HCT116 (cell line): ENCODE results near the gene KTI12. TPM values are rescaled to one million over a fixed set of nuclear protein-coding genes. Genes with fewer than 3 reads are reported as not detected.
A peak's percentile ranks its signal among the peaks of the same experiment; 100 is the strongest.

ENCODE experiments used
- ATAC-seq: fragments of 200-7000 bp; cut with Tn5 transposase; 2 replicates; pipeline ENCODE4 v1.9.1; 2020; ENCODE audit warnings: mild to moderate bottlenecking, moderate library complexity
- Bru-seq: library from RNA; stranded (reverse); fragments of 400-500 nt; gene quantifications from one replicate; lab custom pipeline; 2021; lab: Mats Ljungman, UMichigan
- BruChase-seq, 2 experiments: library from RNA; stranded (reverse); fragments of 400-500 nt; gene quantifications; one replicate each; lab custom pipeline; 2021; lab: Mats Ljungman, UMichigan
- BruUV-seq: library from RNA; stranded (reverse); fragments of 400-500 nt; replicated peaks from 2 replicates; lab custom pipeline; 2021; lab: Mats Ljungman, UMichigan
- CTCF ChIA-PET: fragments of 300-600 bp; sonication (Branson Sonifier 250); formaldehyde crosslinking; loops from one replicate; lab custom pipeline; 2021; ENCODE audit warnings: antibody characterized with exemption; lab: Charles Lee
- POLR2A ChIA-PET: fragments of 300-600, 350-600 bp; sonication (Branson Sonifier 250); formaldehyde crosslinking; loops from one replicate; lab custom pipeline; 2021; ENCODE audit warnings: antibody characterized with exemption; lab: Charles Lee
- RAD21 ChIA-PET, 2 experiments: fragments of 300-600 bp; sonication (Branson Sonifier 250); formaldehyde crosslinking; loops; one replicate each; lab custom pipeline; 2023; ENCODE audit warnings: low total read pairs in 2 of 2; ENCODE audit not compliant: uncharacterized antibody in 2 of 2, unreplicated experiment in 2 of 2, low non-redundant PET in 1 of 2; lab: Charles Lee
- DNase-seq: peaks from one replicate; pipeline ENCODE4 v3.0.0-alpha.2; 2010; ENCODE audit warnings: low read depth, low spot score
- H2AFZ ChIP-seq: fragments of 200-600 bp; shearing (Covaris generic), sonication (generic); 2 replicates; pipeline ENCODE4 v1.6.1; 2017; ENCODE audit warnings: low read depth, mixed run types, mixed read lengths, antibody characterized with exemption, low read length; ENCODE audit not compliant: poor library complexity, severe bottlenecking
- H3K27ac ChIP-seq: 2 replicates; pipeline ENCODE4 v1.5.1; 2012; ENCODE audit warnings: low read depth, low read length
- H3K27me3 ChIP-seq: fragments of 200-600 bp; sonication (generic); 2 replicates; pipeline ENCODE4 v1.6.1; 2016; ENCODE audit warnings: mixed run types, low read length, mixed read lengths; ENCODE audit not compliant: insufficient read depth
- H3K36me3 ChIP-seq, 2 experiments: fragments of 200-500 bp in 1 of 2; fragments of 200-600 bp in 1 of 2; sonication (Bioruptor generic) in 1 of 2; sonication (generic) in 1 of 2; 2 replicates each; pipeline versions ENCODE4 v1.5.1 to v1.6.1; 2014 to 2016; ENCODE audit warnings: low read length in 2 of 2, inconsistent platforms in 1 of 2, mixed read lengths in 1 of 2, mixed run types in 1 of 2; ENCODE audit not compliant: insufficient read depth in 2 of 2, control insufficient read depth in 1 of 2
- H3K4me1 ChIP-seq, 2 experiments: fragments of 200-600 bp in 1 of 2; sonication (generic) in 1 of 2; 2 replicates each; pipeline versions ENCODE4 v1.5.1 to v1.6.1; 2012 to 2017; ENCODE audit warnings: low read length in 2 of 2, inconsistent platforms in 1 of 2, mild to moderate bottlenecking in 1 of 2, mixed read lengths in 1 of 2, mixed run types in 1 of 2, moderate library complexity in 1 of 2; ENCODE audit not compliant: insufficient read depth in 2 of 2, control insufficient read depth in 1 of 2
- H3K4me2 ChIP-seq: fragments of 200-600 bp; sonication (generic); 2 replicates; pipeline ENCODE4 v1.6.1; 2017; ENCODE audit warnings: mixed run types, low read length, mixed read lengths
- H3K4me3 ChIP-seq, 2 experiments: fragments of 200-600 bp in 1 of 2; sonication (generic) in 1 of 2; replicated peaks in 1 of 2; 2 replicates each; pipeline ENCODE4 v1.5.1; 2011 to 2016; ENCODE audit warnings: low read length in 2 of 2, control low read depth in 1 of 2, low read depth in 1 of 2, mild to moderate bottlenecking in 1 of 2, mixed read lengths in 1 of 2, mixed run types in 1 of 2
- H3K79me2 ChIP-seq: fragments of 200-600 bp; sonication (generic); 2 replicates; pipeline ENCODE4 v1.6.1; 2017; ENCODE audit warnings: mild to moderate bottlenecking, mixed run types, low read length, moderate library complexity, mixed read lengths; ENCODE audit not compliant: insufficient read depth
- H3K9ac ChIP-seq: fragments of 200-600 bp; sonication (generic); 2 replicates; pipeline ENCODE4 v1.6.1; 2016; ENCODE audit warnings: low read length, mixed read lengths
- H3K9me2 ChIP-seq: fragments of 200-600 bp; sonication (generic), shearing (Covaris generic); 2 replicates; pipeline ENCODE4 v1.6.1; 2017; ENCODE audit warnings: mixed run types, mild to moderate bottlenecking, moderate library complexity; ENCODE audit not compliant: insufficient read depth
- H3K9me3 ChIP-seq, 2 experiments: fragments of 200-500 bp in 1 of 2; fragments of 200-600 bp in 1 of 2; sonication (Bioruptor generic) in 1 of 2; sonication (generic) in 1 of 2; 2 replicates each; pipeline ENCODE4 v1.6.1; 2014 to 2017; ENCODE audit warnings: low read length in 2 of 2, mixed read lengths in 2 of 2, inconsistent platforms in 1 of 2, low read depth in 1 of 2, mild to moderate bottlenecking in 1 of 2, mixed run types in 1 of 2, moderate library complexity in 1 of 2; ENCODE audit not compliant: control insufficient read depth in 1 of 2, insufficient read depth in 1 of 2
- H4K20me1 ChIP-seq: fragments of 200-600 bp; sonication (generic), shearing (Covaris generic); 2 replicates; pipeline ENCODE4 v1.6.1; 2017; ENCODE audit warnings: mixed run types, mild to moderate bottlenecking, moderate library complexity; ENCODE audit not compliant: insufficient read depth
- CBX3 ChIP-seq: IDR thresholded peaks from 2 replicates; pipeline ENCODE4 v1.6.1; 2012; ENCODE audit warnings: low read depth
- CEBPB ChIP-seq: IDR thresholded peaks from 2 replicates; pipeline ENCODE4 v1.6.1; 2012; ENCODE audit warnings: low read depth
- EGR1 ChIP-seq: IDR thresholded peaks from 2 replicates; pipeline ENCODE4 v1.6.1; 2012; ENCODE audit warnings: low read depth
- ELF1 ChIP-seq: IDR thresholded peaks from 2 replicates; pipeline ENCODE4 v1.6.1; 2012; ENCODE audit warnings: low read depth, borderline replicate concordance
- EZH2 ChIP-seq: fragments of 200-600 bp; sonication (generic); IDR thresholded peaks from 2 replicates; pipeline ENCODE4 v1.6.1; 2017; ENCODE audit warnings: antibody characterized with exemption, mixed run types
- EZH2phosphoT487 ChIP-seq: fragments of 200-600 bp; IDR thresholded peaks from 2 replicates; pipeline ENCODE4 v1.6.1; 2018; ENCODE audit warnings: antibody characterized with exemption, borderline replicate concordance
- FOSL1 ChIP-seq: IDR thresholded peaks from 2 replicates; pipeline ENCODE4 v1.6.1; 2012; ENCODE audit warnings: low read depth
- JUND ChIP-seq: IDR thresholded peaks from 2 replicates; pipeline ENCODE4 v1.6.1; 2012
- MAX ChIP-seq: IDR thresholded peaks from 2 replicates; pipeline ENCODE4 v1.6.1; 2012
- POLR2AphosphoS5 ChIP-seq: IDR thresholded peaks from 2 replicates; pipeline ENCODE4 v1.6.1; 2011; ENCODE audit warnings: mild to moderate bottlenecking, low read depth, low read length, moderate library complexity
- RAD21 ChIP-seq: IDR thresholded peaks from 2 replicates; pipeline ENCODE4 v1.6.1; 2012; ENCODE audit warnings: low read depth, mild to moderate bottlenecking
- SIN3A ChIP-seq: IDR thresholded peaks from 2 replicates; pipeline ENCODE4 v1.6.1; 2012; ENCODE audit warnings: low read depth
- SP1 ChIP-seq: IDR thresholded peaks from 2 replicates; pipeline ENCODE4 v1.6.1; 2012; ENCODE audit warnings: low read depth
- SRF ChIP-seq: IDR thresholded peaks from 2 replicates; pipeline ENCODE4 v1.6.1; 2012; ENCODE audit warnings: low read depth
- TCF7L2 ChIP-seq: IDR thresholded peaks from 2 replicates; pipeline ENCODE4 v1.7.0; 2011; ENCODE audit warnings: borderline replicate concordance, inconsistent platforms; ENCODE audit not compliant: insufficient read depth, insufficient read length; ENCODE audit errors: extremely low read depth
- YY1 ChIP-seq: IDR thresholded peaks from 2 replicates; pipeline ENCODE4 v1.6.1; 2011; ENCODE audit warnings: low read length, low read depth, moderate library complexity, mild to moderate bottlenecking; ENCODE audit not compliant: insufficient replicate concordance; ENCODE audit errors: extremely low read depth
- ZFX ChIP-seq: fragments of 450-650 bp; IDR thresholded peaks from 2 replicates; pipeline ENCODE4 v1.6.1; 2017
- ZNF274 ChIP-seq: fragments of 200-500 bp; sonication (Bioruptor generic); IDR thresholded peaks from 2 replicates; pipeline ENCODE4 v1.6.1; 2014; ENCODE audit warnings: mild to moderate bottlenecking, low read depth, low read length, inconsistent platforms
- intact Hi-C: fragments of 100-400 bp; cut with micrococcal nuclease; formaldehyde crosslinking; loops from 2 replicates; pipeline ENCODE4 v1.10.0; 2022
- long read RNA-seq: library from polyadenylated mRNA; unstranded; transcript quantifications from one replicate; pipeline ENCODE4 v2.0.0, GENCODE V29; 2021; ENCODE audit not compliant: unreplicated experiment
- polyA plus RNA-seq: library from polyadenylated mRNA; unstranded; fragments of >200 nt; gene quantifications from 2 replicates; pipeline ENCODE4 v1.2.1, GENCODE V29; 2012; ENCODE audit warnings: missing spikeins
- total RNA-seq: library from RNA; stranded (reverse); gene quantifications from one replicate; pipeline ENCODE4 v1.2.1, GENCODE V29; 2021; ENCODE audit not compliant: unreplicated experiment
- TF ChIP-seq, protein P1 (sequence below): IDR thresholded peaks from 2 replicates; pipeline ENCODE4 v1.6.1; 2012
- TF ChIP-seq, protein P2 (sequence below), 3 experiments: fragments of 200-600 bp in 1 of 3; sonication (generic) in 1 of 3; IDR thresholded peaks in 2 of 3; conservative IDR thresholded peaks in 1 of 3; 2 replicates each; pipeline ENCODE4 v1.5.1; 2012 to 2017; ENCODE audit warnings: low read depth in 2 of 3, low read length in 2 of 3, antibody characterized with exemption in 1 of 3, borderline replicate concordance in 1 of 3, control low read depth in 1 of 3, mild to moderate bottlenecking in 1 of 3, mixed read lengths in 1 of 3, mixed run types in 1 of 3, moderate library complexity in 1 of 3; ENCODE audit not compliant: insufficient read depth in 1 of 3

KTI12 gene, protein sequence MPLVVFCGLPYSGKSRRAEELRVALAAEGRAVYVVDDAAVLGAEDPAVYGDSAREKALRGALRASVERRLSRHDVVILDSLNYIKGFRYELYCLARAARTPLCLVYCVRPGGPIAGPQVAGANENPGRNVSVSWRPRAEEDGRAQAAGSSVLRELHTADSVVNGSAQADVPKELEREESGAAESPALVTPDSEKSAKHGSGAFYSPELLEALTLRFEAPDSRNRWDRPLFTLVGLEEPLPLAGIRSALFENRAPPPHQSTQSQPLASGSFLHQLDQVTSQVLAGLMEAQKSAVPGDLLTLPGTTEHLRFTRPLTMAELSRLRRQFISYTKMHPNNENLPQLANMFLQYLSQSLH
- total RNA-seq, result 8.2 TPM
- 5.9 and 6.4 TPM in 2 replicates for polyA plus RNA-seq
- percentile 90 among the genes with signal in this experiment for Bru-seq, nascent RNA
- percentile 76 among the genes with signal in this experiment for BruChase-seq, experiment 1, labeled RNA remaining after a 6-hour chase
- BruChase-seq, experiment 2, labeled RNA remaining after a 2-hour chase, result percentile 84 among the genes with signal in this experiment
- long read RNA-seq, transcript KTI12-201 (1 exons, 1,714 nt), result major isoform, 31 of 31 reads
- long read RNA-seq, partial matches to known transcripts, result 0 of 31 reads
- long read RNA-seq, other reads (novel, unspliced or antisense), result 0 of 31 reads

GRCh38 chr1:52033190-52034049, at the start of gene KTI12:
Gene KTI12, minus strand, starts transcription at chr1:52033810. Its CDS starts 49 bp downstream, at chr1:52033761.
- ATAC-seq (peak; percentile 96), DNase-seq (peak; percentile 73)
- CTCF ChIA-PET, result no interaction called here
- peaks cover 42% of the 10 kb centered on the region for H3K79me2 ChIP-seq
- H2AFZ ChIP-seq, result peak within 1 kb of the TSS; percentile 14
- H4K20me1 ChIP-seq, result no peaks in the 10 kb centered on the region
- no peaks in the 10 kb centered on the region for H3K9me3 ChIP-seq
- intact Hi-C loops, result no loop called here
- TSS peak; percentile 66 for BruUV-seq
- peak within 1 kb of the TSS; percentile 78 for H3K27ac ChIP-seq
- H3K9me2 ChIP-seq, result no peaks in the 10 kb centered on the region
- RAD21 ChIA-PET, result no interaction called here
- H3K36me3 ChIP-seq, result peaks cover 0 to 3% of the 10 kb centered on the region in 2 experiments; a peak in 2 of 4 replicates
- no peaks in the 10 kb centered on the region for H3K27me3 ChIP-seq
- H3K4me1 ChIP-seq, result peaks cover 5 to 17% of the 10 kb centered on the region in 2 experiments; a peak in 2 of 4 replicates
- peak within 1 kb of the TSS; percentile 87 to 91 for H3K4me3 ChIP-seq
- POLR2A ChIA-PET, result interaction anchor here (2.4 kb wide), 1 partner anchor 22 kb away, joined by 9 read pairs; the partner anchor contains the start of gene TXNDC12
- peak within 1 kb of the TSS; percentile 87 for H3K4me2 ChIP-seq
- H3K9ac ChIP-seq, result peak within 1 kb of the TSS; percentile 92
- no peak for TF ChIP-seq EZH2
- TF ChIP-seq TCF7L2, result peak; percentile 75
- peak; percentile 92 for TF ChIP-seq YY1
- no peak for TF ChIP-seq FOSL1
- TF ChIP-seq, protein P1, sequence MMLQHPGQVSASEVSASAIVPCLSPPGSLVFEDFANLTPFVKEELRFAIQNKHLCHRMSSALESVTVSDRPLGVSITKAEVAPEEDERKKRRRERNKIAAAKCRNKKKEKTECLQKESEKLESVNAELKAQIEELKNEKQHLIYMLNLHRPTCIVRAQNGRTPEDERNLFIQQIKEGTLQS, result no peak
- peak; percentile 61 for TF ChIP-seq ZFX
- no peak for TF ChIP-seq SRF
- TF ChIP-seq, protein P2, sequence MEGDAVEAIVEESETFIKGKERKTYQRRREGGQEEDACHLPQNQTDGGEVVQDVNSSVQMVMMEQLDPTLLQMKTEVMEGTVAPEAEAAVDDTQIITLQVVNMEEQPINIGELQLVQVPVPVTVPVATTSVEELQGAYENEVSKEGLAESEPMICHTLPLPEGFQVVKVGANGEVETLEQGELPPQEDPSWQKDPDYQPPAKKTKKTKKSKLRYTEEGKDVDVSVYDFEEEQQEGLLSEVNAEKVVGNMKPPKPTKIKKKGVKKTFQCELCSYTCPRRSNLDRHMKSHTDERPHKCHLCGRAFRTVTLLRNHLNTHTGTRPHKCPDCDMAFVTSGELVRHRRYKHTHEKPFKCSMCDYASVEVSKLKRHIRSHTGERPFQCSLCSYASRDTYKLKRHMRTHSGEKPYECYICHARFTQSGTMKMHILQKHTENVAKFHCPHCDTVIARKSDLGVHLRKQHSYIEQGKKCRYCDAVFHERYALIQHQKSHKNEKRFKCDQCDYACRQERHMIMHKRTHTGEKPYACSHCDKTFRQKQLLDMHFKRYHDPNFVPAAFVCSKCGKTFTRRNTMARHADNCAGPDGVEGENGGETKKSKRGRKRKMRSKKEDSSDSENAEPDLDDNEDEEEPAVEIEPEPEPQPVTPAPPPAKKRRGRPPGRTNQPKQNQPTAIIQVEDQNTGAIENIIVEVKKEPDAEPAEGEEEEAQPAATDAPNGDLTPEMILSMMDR (IDR thresholded peaks at IDR 0.05 in 2 of 3, conservative IDR thresholded peaks at IDR 0.05 in 1 of 3; ENCODE audit: borderline replicate concordance in 1 of 3, insufficient read depth in 1 of 3, low read depth in 2 of 3, low read length in 2 of 3), result no peak
- TF ChIP-seq RAD21, result no peak
- peak; percentile 98 for TF ChIP-seq ELF1
- no peak; the same call in 1 of the 2 replicates for TF ChIP-seq CBX3
- TF ChIP-seq EZH2phosphoT487, result no peak
- no peak for TF ChIP-seq EGR1
- TF ChIP-seq ZNF274, result no peak
- TF ChIP-seq JUND, result no peak
- peak; percentile 89 for TF ChIP-seq POLR2AphosphoS5
- TF ChIP-seq SIN3A, result peak; percentile 56
- no peak for TF ChIP-seq CEBPB
- TF ChIP-seq SP1, result no peak
- TF ChIP-seq MAX, result peak; percentile 89
